Measurements from ENCODE around the gene PEPD.

The PEPD gene

DNA sequence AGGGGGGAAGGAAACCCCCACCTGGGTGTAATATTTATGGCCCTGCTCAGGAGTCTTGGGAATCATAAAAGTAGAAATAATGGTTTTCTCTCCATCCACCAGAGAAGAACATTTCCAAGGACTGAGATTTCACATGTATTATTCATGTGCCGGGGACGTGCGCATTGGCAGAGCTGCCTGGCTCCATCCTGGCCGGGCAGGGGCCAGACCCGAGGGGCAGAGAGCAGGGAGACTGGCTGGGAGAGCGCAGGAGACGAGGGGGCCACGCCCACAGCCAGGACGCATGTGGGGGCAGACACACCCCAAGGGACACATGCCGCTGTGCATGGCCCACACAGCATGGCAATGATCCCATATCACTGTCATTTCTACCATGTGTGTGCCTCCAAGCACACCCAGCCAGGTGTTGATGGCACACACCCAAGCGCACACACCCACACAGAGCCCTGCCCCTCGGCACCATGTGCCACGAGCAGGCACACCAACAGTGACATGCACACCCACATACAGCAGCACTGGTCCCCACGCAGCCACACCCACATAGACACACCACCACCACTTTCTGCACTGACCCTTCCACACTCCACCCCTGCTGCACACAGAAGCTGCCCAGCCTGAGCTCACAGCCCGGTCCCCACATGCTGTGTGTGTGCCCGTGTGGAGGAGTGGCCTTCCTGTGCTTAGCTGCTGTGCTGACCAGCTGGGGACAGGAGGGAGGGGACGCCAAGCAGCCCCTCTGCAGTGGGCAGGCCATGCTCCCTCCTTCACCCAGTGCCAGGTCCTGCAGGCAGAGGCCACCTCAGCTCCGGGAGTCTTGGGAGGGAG, 108.8 kb downstream of the PEPD start:
- in situ Hi-C loops (cut with MboI; ENCODE audit: low pct_unique_long_range_greater_than_20kb, low sequenced_read_pairs, unreplicated experiment) = no loop called here
- DNase-seq (ENCODE audit: low spot score) = no peak
- TF ChIP-seq, protein P1, sequence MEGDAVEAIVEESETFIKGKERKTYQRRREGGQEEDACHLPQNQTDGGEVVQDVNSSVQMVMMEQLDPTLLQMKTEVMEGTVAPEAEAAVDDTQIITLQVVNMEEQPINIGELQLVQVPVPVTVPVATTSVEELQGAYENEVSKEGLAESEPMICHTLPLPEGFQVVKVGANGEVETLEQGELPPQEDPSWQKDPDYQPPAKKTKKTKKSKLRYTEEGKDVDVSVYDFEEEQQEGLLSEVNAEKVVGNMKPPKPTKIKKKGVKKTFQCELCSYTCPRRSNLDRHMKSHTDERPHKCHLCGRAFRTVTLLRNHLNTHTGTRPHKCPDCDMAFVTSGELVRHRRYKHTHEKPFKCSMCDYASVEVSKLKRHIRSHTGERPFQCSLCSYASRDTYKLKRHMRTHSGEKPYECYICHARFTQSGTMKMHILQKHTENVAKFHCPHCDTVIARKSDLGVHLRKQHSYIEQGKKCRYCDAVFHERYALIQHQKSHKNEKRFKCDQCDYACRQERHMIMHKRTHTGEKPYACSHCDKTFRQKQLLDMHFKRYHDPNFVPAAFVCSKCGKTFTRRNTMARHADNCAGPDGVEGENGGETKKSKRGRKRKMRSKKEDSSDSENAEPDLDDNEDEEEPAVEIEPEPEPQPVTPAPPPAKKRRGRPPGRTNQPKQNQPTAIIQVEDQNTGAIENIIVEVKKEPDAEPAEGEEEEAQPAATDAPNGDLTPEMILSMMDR (IDR thresholded peaks at IDR 0.05; ENCODE audit: extremely low read depth, insufficient read depth, missing control alignments) = no peak

DNA sequence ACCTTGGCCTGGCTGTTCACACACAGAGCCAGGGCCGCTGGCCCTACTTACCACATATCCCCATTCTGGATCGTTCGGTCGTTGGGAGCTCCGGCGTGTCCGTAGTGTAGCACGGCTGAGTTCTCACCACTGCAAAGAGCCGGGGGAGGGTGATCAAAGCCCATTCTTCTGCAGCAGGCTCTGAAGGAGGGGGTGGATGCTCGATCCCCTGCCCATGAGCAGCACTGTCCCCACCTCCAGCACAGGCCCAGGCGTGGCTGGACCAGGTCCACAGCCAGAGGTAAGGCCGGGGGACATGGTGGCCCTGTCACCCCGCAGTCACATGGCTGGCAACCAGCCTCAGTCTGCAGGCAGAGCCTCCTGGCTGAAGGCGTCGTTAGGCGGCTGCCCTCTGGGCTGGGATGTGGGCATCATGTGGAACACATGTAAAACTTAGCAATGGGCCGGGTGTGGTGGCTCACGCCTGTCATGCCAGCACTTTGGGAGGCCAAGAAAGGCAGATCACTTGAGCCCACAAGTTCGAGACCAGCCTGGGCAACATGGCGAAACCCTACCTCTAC, 109.9 kb downstream of the PEPD start:
- DNase-seq (ENCODE audit: low spot score) = no peak
- TF ChIP-seq, protein P1 (IDR thresholded peaks at IDR 0.05; ENCODE audit: extremely low read depth, insufficient read depth, missing control alignments) = no peak
- in situ Hi-C loops (cut with MboI; ENCODE audit: low pct_unique_long_range_greater_than_20kb, low sequenced_read_pairs, unreplicated experiment) = no loop called here

DNA sequence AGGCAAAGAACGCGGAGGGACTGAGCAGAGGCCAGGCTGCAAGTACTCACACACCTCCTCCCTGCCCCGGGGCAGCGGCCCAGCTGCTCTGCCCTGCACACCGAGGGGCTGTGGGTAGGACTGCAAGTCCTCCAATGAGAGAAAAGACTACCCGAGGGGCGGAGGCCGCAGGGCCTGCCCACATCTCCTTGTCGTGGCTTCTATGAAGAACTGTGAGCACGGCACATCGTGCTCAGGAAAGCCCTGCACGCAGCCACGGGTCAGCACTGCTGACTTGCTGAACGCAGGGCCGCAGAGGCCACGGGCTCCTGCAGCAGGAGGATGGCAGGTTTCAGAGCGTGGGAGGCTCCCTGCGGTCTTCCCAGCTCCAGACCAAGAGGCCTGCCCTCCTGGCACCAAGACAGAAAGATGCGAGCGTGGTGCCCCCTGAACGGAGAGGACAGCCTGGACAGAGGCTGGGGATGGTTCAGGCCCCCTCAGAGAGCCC, 110.6 kb downstream of the PEPD start:
- TF ChIP-seq, protein P1 (IDR thresholded peaks at IDR 0.05; ENCODE audit: extremely low read depth, insufficient read depth, missing control alignments) = no peak
- in situ Hi-C loops (cut with MboI; ENCODE audit: low pct_unique_long_range_greater_than_20kb, low sequenced_read_pairs, unreplicated experiment) = no loop called here
- DNase-seq (ENCODE audit: low spot score) = no peak

DNA sequence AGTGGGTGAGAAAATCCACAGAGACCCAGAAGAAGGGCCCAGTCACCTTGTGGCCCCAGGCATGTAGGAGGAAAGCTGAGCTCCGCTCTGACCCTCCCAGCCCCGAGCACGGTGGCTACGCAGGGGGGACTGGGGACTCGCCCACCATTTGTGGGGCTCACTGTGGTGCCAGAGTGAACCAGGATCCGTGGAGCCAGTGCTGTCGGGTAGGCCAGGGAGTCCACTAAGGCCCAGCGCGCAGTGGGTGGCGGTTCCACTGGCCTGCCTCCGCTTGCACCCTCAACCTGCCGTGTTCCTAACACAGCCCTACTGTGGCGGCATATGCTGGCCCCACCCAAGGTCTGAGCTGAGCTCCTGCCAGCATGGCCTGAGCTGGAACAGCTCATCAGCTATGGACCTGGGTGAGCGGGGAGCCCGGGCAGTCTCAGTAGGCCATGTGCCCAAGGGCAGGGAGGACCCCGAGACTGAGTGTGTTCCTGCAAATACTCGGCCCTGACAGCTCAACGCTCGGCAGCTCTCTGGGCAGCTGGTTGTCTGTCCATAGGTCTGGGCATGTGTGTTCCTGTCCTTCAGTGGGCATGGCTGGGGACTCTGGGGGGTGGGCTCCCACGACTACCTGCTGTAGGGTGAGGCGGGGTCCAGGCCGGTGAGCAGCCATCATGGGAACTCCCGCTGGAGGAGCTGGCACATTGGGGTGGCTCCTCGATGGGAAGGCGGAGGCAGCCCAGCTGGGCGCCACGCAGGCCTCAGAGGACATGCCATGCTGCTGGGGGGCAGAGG, 111.5 kb downstream of the PEPD start:
- DNase-seq (ENCODE audit: low spot score) = no peak
- in situ Hi-C loops (cut with MboI; ENCODE audit: low pct_unique_long_range_greater_than_20kb, low sequenced_read_pairs, unreplicated experiment) = loop anchor here (10.0 kb wide), 1 partner anchor 175 kb away; no protein-coding TSS in a partner anchor
- TF ChIP-seq, protein P1 (IDR thresholded peaks at IDR 0.05; ENCODE audit: extremely low read depth, insufficient read depth, missing control alignments) = no peak

DNA sequence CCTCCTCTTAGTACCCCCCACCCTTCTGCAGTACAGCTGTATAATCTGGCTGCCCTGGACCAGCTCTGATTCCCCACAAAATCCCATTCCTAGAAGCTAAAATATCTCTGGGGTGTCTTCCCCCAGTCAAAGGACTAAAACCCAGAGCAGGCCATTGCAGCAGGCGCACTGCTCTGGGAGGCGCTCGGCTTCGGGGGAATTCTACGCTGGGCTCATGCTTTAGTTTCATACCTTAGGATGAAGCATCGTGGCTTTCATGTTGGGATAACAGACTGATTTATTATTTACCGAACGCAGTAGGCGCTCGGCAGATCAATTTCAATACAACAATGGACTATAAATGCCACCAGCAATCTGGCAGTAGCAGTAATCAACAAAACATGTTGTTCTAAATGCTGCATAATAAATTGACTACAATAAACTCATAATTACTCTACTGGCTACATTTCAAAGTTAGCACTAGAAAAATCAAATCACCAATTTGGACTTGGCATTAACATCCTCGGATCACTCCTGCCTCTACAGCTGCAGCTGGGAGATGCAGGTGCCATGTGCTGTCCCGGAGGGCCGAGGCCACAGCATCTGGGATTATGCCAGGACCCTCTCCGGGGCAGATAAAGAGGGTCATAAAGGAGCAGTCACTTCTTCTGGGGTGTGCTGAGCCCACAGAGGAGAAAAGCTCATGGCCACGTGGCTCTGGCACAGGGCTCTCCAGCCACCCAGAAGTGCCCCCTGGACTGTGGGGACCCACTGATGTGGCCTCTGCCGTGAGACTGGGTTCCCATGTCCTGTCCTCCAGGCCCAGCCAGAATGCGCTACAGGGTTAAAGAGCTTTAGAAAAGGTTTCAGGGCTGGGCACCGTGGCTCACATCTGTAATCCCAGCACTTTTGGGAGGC, 112.8 kb downstream of the PEPD start:
- no peak for DNase-seq (ENCODE audit: low spot score)
- TF ChIP-seq, protein P1 (IDR thresholded peaks at IDR 0.05; ENCODE audit: extremely low read depth, insufficient read depth, missing control alignments) = no peak
- in situ Hi-C loops (cut with MboI; ENCODE audit: low pct_unique_long_range_greater_than_20kb, low sequenced_read_pairs, unreplicated experiment) = loop anchor here (10.0 kb wide), 1 partner anchor 174 kb away; no protein-coding TSS in a partner anchor

All from GM13977 (cell line).